Neutrophil (primary cell): Measurements from ENCODE around the gene FSD1.

Experiments
- H3K27ac ChIP-seq: fragments of 200-600 bp; sonication (generic); 2 replicates; pipeline ENCODE4 v1.5.1; 2016; ENCODE audit warnings: mild to moderate bottlenecking, moderate library complexity
- H3K27me3 ChIP-seq: fragments of 200-600 bp; sonication (generic); 2 replicates; pipeline ENCODE4 v1.6.0; 2016; ENCODE audit warnings: mild to moderate bottlenecking
- H3K36me3 ChIP-seq: fragments of 200-600 bp; sonication (generic); 2 replicates; pipeline ENCODE4 v1.5.1; 2017
- H3K4me1 ChIP-seq, 2 experiments: fragments of 200-600 bp in 1 of 2; sonication (generic) in 1 of 2; 1 replicate in 1 of 2; 2 replicates in 1 of 2; pipeline versions ENCODE4 v1.5.1 to v1.6.1; 2013 to 2016; ENCODE audit warnings: low read depth in 1 of 2, low read length in 1 of 2, mild to moderate bottlenecking in 1 of 2, moderate library complexity in 1 of 2; ENCODE audit not compliant: control insufficient read depth in 1 of 2, insufficient read depth in 1 of 2
- H3K4me3 ChIP-seq, 2 experiments: fragments of 200-600 bp in 1 of 2; sonication (generic) in 1 of 2; 1 replicate in 1 of 2; 2 replicates in 1 of 2; pipeline ENCODE4 v1.5.1; 2013 to 2016; ENCODE audit warnings: low read depth in 1 of 2, low read length in 1 of 2, mild to moderate bottlenecking in 1 of 2, moderate library complexity in 1 of 2
- H3K9me3 ChIP-seq: fragments of 200-600 bp; sonication (generic); 2 replicates; pipeline ENCODE4 v1.5.1; 2016
- CTCF ChIP-seq: fragments of 200-600 bp; sonication (generic); IDR thresholded peaks from 2 replicates; pipeline ENCODE4 v1.5.1; 2016; ENCODE audit warnings: antibody characterized with exemption

The FSD1 gene

DNA sequence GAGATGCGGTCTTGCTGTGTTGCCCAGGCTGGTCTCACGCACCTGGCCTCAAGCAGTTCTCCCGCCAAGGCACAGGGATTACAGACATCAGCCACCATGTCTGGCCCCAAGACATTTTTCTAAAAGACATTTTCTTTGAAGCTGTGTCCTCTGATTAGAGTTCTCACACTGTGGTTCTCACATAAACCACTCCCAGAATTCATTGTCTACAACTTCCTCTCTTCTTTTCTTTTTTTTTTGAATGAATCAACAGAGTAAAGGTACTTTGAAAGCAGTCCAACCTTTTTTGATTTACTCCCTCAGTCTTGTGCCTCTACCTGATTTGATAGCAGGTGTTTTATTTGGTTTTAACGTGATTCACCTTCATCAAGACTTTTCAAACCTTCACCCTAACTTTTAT is 39.6 kb upstream of the FSD1 start:
- H3K36me3 ChIP-seq = peaks cover 87% of the 10 kb centered on the region
- no peak for TF ChIP-seq CTCF
- H3K4me3 ChIP-seq = no peak overlapping the region
- H3K9me3 ChIP-seq = no peaks in the 10 kb centered on the region
- no peak overlapping the region for H3K27ac ChIP-seq
- no peaks in the 10 kb centered on the region for H3K4me1 ChIP-seq
- no peaks in the 10 kb centered on the region for H3K27me3 ChIP-seq

DNA sequence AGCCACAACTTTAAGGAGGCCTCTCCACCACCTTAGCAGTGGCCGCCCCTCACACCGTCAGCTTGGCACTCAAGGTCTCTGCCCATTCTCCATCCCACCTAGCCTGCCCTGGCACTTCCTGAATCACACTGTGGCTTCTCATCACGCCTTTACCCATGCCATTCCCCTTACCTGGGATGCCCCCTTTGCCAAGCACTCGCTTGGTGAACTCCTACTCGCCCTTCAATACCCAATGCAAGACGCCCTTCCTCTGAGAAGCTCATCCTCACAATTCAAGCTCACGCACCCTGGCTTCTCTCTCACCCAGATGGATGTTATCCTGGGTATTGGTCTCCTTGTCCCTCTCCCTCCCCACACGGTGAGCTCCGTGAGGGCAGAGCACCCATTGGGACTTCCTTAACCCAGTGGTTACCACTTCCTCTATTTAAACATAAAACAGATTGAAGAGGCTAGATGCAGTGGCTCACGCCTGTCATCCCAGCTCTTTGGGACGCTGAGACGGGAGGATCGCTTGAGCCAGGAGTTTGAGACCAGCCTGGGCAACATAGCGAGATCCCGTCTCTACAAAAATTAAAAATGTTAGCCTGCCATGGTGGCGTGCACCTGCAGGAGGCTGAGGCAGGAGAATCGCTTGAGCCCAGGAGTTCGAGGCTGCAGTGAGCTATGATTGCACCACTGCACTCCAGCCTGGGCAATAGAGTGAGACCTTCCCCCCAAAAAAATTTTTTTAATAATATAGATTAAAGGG is 38.0 kb upstream of the FSD1 start:
- Histone ChIP-seq H3K4me3 (no peak overlapping the region), H3K27ac (no peak overlapping the region), H3K9me3 (no peaks in the 10 kb centered on the region), H3K27me3 (no peaks in the 10 kb centered on the region), H3K4me1 (no peaks in the 10 kb centered on the region), H3K36me3 (peaks cover 81% of the 10 kb centered on the region)
- TF ChIP-seq CTCF = no peak

DNA sequence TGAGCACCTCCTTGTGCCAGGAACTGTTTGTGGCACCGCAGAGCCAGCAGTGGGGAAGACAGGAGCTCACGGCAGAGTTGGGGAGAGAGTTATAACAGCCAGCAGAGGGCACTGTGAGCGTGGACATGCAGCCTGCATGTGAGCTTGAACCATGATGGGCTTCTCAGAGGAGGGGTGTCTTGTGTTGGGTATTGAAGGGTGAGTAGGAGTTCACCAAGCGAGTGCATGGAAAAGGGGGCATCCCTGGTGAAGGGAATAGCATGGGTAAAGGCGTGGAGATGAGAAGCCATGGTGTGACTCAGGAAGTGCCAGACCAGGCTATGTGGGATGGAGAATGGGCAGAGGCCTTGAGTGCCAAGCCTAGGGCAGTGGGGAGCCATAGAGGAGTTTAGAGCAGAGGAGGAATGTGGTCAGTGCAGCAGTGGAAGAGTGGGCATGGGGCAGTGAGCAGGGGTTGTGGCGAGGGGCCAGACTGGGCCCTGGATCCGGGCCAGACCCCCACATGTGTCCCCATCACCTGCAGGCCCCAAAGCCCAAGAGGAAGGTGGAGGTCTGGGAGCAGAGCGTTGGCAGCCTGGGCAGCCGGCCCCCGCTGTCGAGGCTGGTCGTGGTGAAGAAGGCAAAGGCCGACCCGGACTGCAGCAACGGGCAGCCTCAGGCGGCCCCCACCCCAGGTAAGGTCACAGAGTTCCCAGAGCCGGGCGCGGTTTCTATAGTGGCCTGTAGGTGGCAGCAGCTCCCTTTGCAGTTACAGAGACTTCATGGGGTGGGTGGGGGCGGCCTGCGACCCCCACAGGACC is 37.1 kb upstream of the FSD1 start:
- no peaks in the 10 kb centered on the region for H3K27me3 ChIP-seq
- H3K4me3 ChIP-seq = no peak overlapping the region
- peak; percentile 68 for TF ChIP-seq CTCF
- H3K36me3 ChIP-seq = peaks cover 73% of the 10 kb centered on the region
- no peaks in the 10 kb centered on the region for H3K4me1 ChIP-seq
- no peaks in the 10 kb centered on the region for H3K9me3 ChIP-seq
- no peak overlapping the region for H3K27ac ChIP-seq

DNA sequence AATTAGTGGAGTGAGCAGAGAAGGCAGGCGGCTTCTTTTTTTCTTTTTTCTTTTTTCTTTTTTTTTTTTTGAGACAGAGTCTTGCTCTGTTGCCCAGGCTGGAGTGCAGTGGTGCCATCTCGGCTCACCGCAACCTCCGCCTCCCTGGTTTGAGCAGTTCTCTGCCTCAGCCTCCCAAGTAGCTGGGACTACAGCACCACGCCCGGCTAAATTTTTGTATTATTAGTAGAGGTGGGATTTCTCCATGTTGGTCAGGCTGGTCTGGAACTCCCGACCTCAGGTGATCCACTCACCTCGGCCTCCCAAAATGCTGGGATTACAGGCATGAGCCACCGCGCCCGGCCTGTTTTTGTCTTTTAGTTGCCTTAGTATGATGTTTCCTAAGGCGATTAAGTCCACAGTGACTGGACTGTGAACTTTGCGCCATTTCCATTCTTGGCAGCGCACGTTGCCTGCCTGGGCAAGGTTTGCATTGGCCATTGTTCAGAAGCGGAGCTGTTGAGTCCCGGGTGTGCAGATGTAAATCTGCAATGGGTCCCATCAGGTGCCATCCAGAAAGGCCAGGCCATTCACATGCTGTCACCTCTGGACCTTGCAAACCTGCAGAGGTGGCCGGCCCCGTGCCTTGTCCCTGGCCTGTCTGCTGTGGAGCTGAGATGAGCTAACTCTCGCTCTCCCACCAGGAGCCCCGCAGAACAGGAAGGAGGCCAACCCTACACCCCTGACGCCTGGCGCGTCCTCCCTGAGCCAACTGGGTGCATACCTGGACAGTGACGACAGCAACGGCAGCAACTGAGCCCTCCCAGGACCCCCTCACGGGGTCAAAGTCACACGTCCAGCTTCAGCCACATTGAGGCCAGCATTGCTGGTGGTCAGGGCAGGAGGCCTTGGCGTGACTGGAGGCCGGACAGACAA is 36.2 kb upstream of the FSD1 start:
- Histone ChIP-seq H3K4me1 (no peaks in the 10 kb centered on the region), H3K36me3 (peaks cover 65% of the 10 kb centered on the region), H3K4me3 (no peak overlapping the region), H3K27me3 (no peaks in the 10 kb centered on the region), H3K9me3 (no peaks in the 10 kb centered on the region), H3K27ac (no peak overlapping the region)
- TF ChIP-seq CTCF = no peak

GRCh38 chr19:4268816-4269430 is 35.5 kb upstream of the FSD1 start:
- Histone ChIP-seq H3K27me3 (no peaks in the 10 kb centered on the region), H3K4me3 (no peak overlapping the region), H3K4me1 (no peaks in the 10 kb centered on the region), H3K27ac (no peak overlapping the region), H3K36me3 (peaks cover 57% of the 10 kb centered on the region), H3K9me3 (no peaks in the 10 kb centered on the region)
- no peak for TF ChIP-seq CTCF
